Activated CD8-positive, alpha-beta memory T cell treated with anti-CD3 and anti-CD28 coated beads, Interleukin-2, amount 50 U/mL, for 4 hours (primary cell): ENCODE results near the gene CA6.
"Not testable (repeated sequence)": the region's sequence is repeated elsewhere in the genome, so short reads cannot be mapped to it uniquely, and the experiment has no call there.

Experiments used
- DNase-seq: peaks from one replicate; pipeline ENCODE4 v3.0.0-alpha.2; 2020

CA6 gene

DNA sequence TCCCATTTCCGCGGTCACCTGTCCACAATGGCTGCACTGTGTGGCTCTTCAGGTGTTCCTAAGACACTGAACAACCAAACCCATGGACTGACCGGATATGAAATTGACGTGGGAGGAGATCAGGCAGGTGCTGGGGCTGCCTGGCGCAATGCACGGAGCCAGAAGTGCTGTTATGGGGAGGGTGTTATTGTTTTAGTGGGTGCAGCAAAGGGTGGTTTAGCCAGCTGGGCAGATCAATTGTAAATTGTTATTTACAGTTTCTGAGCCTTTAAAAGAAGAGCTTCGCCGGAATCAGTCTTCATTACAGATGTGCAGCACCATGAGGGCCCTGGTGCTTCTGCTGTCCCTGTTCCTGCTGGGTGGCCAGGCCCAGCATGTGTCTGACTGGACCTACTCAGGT is at the start of gene CA6:
Gene CA6, plus strand, starts transcription at position 301 of the 400 bp plus-strand sequence. Its CDS starts 19 bp downstream, at position 320.
- no peak for DNase-seq

DNA sequence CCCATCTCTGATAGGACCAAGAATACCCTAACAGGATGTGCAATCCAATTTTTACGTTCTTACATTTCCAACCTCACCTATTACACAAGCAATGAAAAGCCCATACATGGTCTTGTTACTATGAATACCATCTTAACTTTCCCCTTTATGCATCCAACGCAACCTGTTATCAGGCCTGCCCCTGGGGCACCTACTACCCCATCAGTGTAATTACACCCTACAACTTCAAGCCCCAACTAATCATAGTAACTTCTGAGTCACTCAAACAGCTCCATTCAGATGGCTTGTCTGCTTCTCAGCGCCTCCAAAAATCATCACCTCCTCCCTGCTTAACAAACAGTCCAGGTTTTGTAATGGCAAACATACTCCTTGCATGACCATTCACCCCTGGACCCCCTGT is 48.9 kb upstream of the CA6 start:
- DNase-seq, result not testable (repeated sequence)

DNA sequence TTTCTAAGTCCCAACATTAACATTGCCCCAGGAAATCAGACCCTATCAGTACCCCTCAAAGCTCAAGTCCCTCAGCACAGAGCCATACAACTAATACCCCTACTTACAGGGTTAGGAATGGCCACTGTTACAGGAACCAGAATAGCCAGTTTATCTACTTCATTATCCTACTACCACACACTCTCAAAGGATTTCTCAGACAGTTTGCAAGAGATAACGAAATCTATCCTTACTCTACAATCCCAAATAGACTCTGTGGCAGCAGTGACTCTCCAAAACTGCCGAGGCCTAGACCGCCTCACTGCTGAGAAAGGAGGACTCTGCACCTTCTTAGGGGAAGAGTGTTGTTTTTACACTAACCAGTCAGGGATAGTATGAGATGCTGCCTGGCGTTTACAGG is 48.2 kb upstream of the CA6 start:
- not testable (repeated sequence) for DNase-seq

DNA sequence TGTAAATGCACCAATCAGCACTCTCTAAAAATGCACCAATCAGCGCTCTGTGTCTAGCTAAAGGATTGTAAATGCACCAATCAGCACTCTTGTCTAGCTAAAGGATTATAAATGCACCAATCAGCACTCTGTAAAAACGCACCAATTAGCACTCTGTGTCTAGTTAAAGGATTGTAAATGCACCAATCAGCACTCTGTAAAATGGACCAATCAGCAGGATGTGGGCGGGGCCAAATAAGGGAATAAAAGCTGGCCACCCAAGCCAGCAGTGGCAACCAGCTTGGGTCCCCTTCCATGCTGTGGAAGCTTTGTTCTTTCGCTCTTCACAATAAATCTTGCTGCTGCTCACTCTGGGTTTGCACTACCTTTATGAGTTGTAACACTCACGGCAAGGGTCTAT is 47.2 kb upstream of the CA6 start:
- DNase-seq, result not testable (repeated sequence)

DNA sequence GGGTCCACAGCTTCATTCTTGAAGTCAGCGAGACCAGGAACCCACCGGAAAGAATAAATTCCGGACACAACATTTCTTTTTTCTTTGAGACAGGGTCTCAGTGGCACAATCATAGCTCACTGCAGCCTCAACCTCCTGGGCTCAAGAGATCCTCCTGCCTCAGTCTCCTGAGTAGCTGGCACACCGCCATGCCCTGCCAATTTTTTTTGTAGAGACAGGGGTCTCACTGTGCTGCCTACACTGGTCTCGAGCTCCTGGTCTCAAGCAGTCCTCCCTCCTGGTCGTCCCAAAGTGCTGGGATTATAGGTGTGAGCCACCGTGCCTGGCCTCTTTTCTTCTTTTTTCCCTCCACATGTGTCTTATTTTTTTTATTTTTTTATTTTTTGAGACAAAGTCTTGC is 46.6 kb upstream of the CA6 start:
- no peak for DNase-seq

DNA sequence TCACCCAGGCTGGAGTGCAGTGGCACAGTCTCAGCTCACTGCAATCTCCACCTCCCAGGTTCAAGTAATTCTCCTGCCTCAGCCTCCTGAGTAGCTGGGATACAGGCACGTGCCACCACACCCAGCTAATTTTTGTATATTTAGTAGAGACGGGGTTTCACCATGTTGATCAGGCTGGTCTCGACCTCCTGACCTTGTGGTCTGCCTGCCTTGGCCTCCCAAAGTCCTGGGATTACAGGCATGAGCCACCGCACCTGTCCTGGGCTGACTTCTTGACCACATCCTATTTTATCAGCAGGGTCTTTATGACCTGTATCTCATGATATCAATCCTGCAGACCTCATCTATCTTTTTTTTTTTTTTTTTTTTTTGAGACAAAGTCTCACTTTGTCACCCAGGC is 45.0 kb upstream of the CA6 start:
- not testable (repeated sequence) for DNase-seq

DNA sequence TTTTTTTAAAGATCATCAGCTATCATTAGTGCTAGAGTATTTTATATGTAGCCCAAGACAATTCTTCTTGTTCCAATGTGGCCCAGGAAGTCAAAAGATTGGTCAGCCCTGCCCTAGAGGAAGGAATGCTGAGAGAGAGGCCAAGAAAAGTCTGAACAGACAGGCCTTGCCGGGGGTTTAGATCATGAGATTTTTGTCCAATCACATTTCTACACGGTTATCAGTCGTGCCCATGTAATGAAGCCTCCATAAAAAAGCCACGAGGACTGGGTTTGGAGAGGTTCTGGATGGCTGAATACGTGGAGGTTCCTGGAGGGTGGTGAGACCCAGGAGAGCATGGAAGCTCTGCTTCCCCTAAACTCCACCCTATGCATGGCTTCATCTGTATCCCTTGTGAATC is 42.9 kb upstream of the CA6 start:
- no peak for DNase-seq

DNA sequence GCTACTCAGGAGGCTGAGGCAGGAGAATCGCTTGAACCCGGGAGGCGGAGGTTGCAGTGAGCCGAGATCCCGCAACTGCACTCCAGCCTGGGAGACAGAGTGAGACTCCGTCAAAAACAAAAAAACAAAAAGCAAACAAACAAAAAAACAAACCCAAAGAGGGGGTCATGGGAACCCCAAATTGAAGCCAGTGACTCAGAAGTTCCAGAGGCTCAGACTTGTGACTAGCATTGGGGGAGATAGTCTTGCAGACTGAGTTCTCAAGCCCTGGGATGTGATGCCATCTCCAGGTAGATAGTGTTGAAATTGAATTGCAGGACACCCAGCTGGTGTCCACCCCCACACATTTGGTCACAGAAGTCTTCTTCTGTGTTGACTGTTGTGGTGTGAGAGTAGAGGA is 42.3 kb upstream of the CA6 start:
- DNase-seq, result peak; percentile 29

DNA sequence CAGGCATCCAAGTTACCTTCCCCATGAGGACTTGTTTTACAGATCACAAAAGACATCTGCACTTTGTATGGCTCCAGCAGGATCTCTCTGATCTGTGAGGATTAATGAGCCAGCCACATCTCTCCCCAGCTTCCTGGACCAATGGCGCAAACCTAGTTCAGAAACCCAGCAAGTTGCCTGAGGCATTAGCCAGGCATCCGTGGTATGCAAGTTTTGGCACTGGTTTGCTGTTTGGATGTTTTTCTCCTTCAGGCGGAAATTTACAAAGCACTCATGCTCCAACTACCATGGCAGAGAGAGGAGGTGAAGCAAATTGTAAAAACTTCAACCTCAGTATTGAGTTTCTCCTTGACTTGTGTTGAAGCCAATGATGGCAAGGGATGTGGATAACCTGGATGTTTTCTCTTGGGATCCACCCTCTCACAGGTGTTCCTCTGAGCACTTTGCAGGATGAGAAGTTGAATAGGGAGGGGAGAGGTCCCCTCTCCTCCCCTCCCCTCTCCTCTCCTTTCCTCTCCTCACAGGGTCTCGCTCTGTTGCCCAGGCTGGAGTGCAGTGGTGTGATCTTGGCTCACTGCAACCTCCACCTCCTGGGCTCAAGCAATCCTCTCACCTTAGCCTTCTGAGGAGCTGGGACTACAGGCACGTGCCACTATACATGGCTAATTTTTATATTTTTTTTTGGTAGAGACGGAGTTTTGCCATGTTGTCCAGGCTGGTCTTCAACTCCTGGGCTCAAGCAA is 41.6 kb upstream of the CA6 start:
- DNase-seq, result no peak

DNA sequence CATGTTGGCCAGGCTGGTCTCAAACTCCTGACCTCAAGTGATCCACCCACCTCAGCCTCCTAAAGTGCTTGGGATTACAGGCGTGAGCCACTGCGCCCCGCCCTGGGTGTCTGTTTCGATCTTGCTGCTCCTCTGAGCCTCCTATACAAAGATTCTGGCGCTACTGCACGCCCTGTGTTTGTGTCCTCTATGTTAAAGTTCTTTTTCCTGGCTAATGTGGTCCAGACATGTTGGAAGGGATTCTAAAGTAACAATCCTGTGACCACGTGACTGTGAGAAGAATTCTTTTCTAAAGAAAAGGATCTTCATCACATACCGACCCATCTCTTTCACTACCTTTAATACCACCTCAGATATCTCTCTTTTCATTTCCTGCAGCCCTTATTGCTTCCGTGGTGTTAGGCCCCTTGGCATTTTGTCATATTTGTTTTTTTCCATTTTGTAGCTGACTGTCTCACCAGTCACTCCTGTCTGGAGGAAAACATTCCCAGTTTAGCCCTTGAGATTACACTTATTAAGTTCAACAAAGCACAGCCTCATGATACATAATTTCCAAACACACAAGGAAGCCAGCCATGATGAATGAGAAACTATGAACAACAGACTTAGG is 40.0 kb upstream of the CA6 start:
- DNase-seq, result no peak

DNA sequence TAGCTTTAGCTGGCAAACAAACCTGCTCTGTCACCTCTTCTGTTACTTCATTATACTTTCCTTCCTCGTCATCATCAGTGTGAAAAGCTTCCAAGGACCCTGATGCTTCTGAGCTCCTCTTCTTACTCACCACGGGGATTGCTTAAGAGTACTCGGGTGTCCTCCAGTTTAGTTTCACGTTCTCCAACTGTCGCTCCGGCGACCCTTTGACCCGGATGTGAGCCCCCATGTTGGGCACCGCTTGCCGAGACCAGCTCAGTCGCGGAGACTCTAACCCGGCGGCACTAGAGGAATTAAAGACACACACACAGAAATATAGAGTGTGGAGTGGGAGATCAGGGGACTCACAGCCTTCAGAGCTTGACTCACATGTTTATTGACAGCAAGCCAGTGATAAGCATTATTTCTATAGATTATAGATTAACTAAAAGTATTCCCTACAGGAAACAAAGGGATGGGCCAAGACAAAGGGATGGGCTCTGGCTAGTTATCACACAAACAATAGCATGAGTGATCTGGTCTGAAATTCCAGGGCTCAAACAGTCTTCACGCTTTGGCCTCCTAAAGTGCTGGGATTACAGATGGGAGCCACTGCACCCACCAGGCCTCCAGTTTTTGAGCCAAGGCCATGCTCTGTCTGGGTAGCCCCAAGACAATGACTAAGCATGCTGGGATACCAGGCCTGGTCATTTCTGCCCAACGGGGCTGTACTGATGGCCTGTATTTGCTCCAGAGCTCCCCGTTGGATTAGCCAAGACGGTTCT is 37.1 kb upstream of the CA6 start:
- DNase-seq, result no peak

DNA sequence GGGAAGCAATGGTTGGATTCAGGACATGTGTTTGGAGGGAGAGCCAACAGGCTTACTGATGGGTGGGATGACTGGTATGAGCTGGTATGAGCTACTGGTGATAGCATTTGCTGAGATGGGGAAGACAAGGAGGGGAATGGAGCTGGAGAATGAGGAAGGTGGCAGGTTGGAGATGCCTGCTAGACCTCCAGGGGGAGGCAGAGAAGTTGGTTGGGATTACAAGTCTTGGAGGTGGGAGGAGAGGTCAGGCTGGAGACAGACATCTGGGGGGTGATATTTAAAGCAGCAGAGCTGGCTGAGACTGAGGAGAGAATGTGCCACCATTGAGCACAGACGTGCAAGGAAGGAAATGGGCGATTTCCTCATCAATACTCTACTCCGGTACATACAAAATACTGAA is 35.3 kb upstream of the CA6 start:
- no peak for DNase-seq

DNA sequence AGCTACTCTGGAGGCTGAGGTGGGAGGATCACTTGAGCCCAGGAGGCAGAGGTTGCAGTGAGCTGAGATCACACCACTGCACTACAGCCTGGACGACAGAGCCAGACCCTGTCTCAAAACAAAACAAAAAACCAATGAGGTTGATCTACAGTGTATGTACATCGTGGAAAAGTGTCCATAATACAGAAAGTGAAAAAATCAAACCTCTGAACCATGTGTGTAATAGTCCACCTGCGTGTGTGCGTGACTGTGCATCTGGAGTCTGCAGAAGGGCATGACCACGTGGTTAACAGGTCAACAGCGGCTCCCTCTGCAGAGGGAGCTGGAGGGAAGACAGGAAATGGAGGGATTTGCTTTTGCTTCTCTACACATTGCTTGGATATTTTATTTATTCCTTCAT is 34.8 kb upstream of the CA6 start:
- no peak for DNase-seq

DNA sequence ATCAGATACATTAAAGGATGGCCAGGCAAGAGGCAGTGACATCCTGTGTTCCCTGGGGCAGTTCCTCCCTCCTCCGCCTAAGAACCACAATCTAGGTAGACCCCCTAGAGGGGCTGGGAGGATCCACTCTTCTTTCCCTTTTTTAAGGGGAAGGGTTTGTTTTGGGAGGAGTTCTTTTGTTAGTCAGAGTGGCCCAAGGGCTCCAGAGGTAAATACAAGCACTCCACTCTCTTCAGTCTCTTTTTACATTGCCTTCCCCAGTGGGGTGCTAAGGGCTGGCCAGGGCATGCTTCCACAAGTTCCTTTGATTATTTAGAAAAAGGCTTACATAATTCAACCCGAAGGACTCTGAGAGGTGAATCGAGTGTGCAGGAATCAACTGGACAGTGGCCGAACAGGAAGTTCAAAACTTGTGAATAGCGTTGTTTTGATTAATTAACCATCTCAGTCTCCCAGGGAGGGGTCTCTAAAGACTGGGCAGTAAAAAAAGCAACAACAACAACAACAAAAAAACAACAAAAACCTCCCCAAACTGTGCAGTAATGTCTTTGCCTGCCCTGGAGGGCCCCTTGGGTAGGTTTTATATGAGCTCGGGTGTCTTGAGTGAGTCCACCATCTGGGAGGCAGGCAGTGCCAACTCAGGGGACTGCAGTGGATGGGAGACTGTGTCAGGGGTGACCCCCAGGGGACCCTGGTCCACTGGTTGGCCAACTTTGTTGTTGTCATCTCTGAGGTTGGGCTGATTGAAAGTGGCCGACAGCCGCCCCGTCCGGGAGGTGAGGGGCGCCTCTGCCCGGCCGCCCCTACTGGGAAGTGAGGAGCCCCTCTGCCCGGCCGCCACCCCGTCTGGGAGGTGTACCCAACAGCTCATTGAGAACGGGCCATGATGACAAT is 34.0 kb upstream of the CA6 start:
- no peak for DNase-seq

DNA sequence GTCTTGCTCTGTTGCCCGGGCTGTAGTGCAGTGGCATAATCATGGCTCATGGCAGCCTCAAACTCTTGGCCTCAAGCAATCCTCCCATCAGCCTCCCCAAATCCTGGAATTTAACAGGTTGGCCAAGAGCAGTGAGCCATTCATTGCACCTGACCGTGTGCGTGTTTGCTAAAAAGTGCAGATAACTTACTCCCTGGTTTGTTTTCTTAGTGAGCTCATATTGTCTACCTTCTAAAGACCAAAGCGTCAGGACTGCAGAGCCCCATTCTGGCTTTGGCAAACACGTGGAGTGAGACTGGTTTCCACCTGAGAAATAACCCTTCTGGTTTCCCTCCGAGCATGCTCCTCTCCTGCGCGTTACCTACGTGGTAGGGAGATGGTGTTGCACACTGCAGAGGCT is 32.2 kb upstream of the CA6 start:
- DNase-seq, result no peak

DNA sequence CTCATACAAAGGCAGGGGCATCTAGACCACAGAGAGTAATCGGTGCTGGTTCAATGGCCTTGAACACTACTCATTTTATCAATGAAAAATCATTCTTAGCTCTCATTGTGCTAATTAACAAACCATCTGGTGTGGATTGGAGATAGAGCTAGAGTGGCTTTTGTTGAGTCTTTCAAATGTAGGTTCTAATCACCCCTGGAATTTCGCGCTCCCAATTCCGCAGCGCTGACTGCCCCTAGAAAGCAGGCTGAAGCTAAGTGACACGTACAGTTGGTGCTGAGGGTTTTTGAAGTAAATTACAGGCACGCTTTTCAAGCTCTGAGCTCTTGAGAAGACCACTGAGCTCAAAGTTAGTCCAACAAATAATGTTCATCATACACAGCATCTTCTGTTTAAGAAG is 31.2 kb upstream of the CA6 start:
- DNase-seq, result no peak

DNA sequence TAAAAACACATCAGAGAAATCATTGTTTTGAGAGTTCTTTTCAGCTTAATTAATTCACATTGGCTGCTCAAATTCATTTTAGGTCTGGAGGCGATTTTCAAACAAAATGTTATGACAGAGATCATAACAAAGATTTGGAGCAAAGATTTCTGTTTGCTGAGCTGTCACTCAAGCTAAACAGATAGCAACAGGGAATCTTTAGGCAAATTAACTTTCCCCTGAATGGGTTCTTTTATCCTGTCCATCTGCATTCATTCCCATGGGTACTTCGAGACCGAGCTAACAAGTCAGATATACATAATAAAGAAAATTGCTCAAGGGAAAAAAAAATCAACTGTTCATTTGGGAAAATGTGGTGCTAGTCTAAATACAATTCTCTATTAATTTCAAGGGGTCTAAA is 30.2 kb upstream of the CA6 start:
- DNase-seq, result no peak

DNA sequence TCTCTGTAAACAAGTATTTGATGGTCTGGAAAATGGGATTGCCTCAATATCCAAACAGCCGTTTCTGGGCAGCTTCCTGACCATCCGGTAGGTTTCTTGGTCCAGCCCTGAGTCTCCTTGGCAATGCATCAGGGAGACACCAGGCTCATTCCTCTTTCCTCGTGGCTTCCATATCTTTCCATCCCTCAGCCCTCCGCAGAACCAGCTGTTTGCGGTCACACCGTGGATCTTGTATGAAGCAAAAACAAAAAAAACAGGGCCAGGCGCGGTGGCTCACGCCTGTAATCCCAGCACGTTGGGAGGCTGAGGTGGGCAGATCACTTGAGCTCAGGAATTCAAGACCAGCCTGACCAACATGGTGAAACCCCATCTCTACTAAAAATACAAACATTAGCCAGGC is 28.1 kb upstream of the CA6 start:
- not testable (repeated sequence) for DNase-seq

DNA sequence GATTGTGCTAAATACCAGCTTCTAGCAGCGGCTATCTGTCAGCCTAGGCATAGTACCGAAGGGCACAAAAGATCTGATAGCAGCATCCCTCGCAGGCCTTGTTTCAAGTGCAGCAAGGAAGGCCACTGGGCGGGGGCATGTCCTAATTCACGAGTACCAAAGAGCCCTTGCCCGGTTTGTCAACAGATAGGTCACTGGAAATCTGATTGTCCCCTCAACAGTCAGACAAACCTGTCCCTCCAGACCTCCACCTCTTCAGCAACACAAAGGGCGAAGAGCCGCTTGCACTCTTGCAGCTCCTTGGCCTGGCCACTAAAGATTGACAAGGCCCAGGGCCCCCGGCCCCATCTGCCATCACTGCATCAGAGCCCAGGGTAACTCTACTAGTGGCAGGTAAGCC is 22.7 kb upstream of the CA6 start:
- DNase-seq, result no peak

DNA sequence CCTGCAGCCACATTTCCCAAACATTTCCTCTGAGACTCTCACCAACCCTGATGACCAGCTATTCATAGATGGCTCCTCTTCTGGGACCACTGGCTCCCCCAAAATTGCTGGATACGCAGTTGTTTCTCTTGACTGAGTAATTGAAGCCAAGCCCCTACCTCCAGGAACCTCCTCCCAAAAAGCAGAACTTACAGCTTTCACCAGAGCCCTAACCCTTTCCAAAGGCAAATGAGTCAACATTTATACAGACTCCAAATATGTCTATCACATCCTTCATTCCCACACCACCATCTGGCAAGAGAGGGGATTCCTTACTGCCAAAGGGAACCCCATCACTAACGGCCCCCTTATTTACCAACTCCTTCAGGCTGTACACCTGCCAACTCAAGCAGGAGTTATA is 20.3 kb upstream of the CA6 start:
- DNase-seq, result no peak

DNA sequence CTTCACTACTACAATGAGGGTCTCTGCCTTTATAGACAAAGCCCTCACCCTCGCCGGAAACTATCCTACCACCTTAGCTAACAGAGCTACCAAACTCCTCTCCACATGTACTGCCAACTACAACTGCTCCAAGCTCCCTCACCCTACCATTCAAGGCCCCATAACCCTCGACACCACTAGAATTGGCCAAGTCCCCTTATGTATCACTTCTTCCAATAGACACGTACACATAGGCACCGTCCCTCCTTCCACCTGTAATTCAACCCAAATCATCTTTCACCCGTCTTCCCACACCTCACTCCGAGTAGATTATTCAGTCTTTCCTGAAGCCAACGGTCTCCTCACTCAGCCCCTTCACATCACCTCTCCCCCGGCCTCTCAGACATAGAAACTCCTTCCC is 19.7 kb upstream of the CA6 start:
- no peak for DNase-seq

DNA sequence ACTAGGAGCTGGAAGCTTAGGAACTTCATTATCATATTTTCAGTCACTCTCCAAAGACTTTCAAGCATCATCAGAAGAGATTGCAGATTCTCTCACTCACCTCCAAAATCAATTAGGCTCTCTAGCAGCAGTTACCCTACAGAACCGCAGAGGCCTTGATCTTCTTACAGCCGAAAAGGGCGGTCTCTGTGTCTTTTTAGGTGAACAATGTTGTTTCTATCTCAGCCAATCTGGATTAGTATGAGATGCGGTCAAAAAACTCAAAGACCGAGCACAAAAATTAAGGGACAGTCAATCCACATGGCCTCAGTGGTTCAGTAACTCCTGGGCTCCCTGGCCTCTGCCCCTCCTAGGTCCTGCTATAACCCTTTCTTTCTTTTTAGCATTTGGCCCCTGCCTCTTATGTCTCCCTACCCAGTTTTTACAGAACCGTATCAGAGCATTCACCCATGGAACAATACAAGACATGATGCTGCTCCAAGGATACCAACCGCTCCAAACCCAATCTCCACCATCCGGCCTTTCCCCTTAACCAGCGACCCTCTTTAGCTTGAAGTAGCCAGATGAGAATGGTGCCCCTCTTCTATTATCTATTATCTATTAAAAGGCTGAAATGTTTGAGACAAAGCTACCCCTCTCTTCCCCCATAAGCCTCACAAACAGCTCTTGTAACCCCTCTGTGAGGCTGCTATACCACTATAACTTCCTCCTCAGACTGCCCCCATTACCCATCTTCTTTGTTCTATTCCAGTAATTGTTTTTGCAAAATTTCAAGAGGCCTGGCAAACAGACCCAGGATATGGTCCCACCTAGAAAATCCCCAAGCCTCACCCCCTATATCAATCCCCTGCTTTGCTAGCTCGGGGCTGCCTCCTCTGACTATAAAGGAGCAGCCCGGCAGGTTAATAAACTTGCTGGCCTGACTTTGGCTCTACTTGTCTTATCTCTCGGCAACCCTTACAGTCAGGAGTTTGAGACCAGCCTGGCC is 18.7 kb upstream of the CA6 start:
- peak; percentile 25 for DNase-seq
